Lung (tissue), 12 donors: ENCODE measurements around the gene LDB2. TPM values are rescaled to one million over a fixed set of nuclear protein-coding genes. Genes with fewer than 3 reads are reported as not detected.

Experiments used
- ATAC-seq: fragments of 200-7000 bp; cut with Tn5 transposase; one replicate; pipeline ENCODE4 v1.9.1; 2020; ENCODE audit warnings: moderate number of reproducible peaks; ENCODE audit not compliant: insufficient read depth, low FRiP score
- DNase-seq, 3 donors: peaks; one replicate each; pipeline ENCODE4 v3.0.0-alpha.2; 2013 to 2017
- H3K27ac ChIP-seq, 2 donors: one replicate each; pipeline ENCODE4 v1.5.1; 2013; ENCODE audit warnings: mild to moderate bottlenecking in 2 of 2, moderate library complexity in 2 of 2, control low read depth in 1 of 2, inconsistent platforms in 1 of 2, low read depth in 1 of 2, low read length in 1 of 2
- H3K27me3 ChIP-seq, 3 donors: one replicate each; pipeline ENCODE4 v1.5.1; 2013; ENCODE audit warnings: low read length in 2 of 3; ENCODE audit not compliant: control insufficient read depth in 3 of 3, insufficient read depth in 3 of 3
- H3K36me3 ChIP-seq, 4 donors: one replicate each; pipeline ENCODE4 v1.5.1; 2013; ENCODE audit warnings: low read length in 4 of 4, mild to moderate bottlenecking in 1 of 4, moderate library complexity in 1 of 4; ENCODE audit not compliant: control insufficient read depth in 4 of 4, insufficient read depth in 4 of 4
- H3K4me1 ChIP-seq, 5 donors: one replicate each; pipeline ENCODE4 v1.5.1; 2013; ENCODE audit warnings: low read length in 5 of 5, mild to moderate bottlenecking in 2 of 5, moderate library complexity in 1 of 5; ENCODE audit not compliant: control insufficient read depth in 5 of 5, insufficient read depth in 5 of 5
- H3K4me3 ChIP-seq: one replicate; pipeline ENCODE4 v1.5.1; 2013; ENCODE audit warnings: mild to moderate bottlenecking, control low read depth, moderate library complexity
- H3K9ac ChIP-seq, 2 donors: one replicate each; pipeline ENCODE4 v1.5.1; 2013; ENCODE audit warnings: low read length in 2 of 2, control low read depth in 1 of 2; ENCODE audit not compliant: insufficient read depth in 1 of 2
- H3K9me3 ChIP-seq, 4 donors: one replicate each; pipeline ENCODE4 v1.5.1; 2013; ENCODE audit warnings: low read length in 3 of 4, mild to moderate bottlenecking in 1 of 4, moderate library complexity in 1 of 4; ENCODE audit not compliant: control insufficient read depth in 4 of 4, insufficient read depth in 3 of 4
- CTCF ChIP-seq: IDR thresholded peaks from 2 replicates; pipeline ENCODE4 v1.5.1; 2012; ENCODE audit warnings: mild to moderate bottlenecking; ENCODE audit errors: control extremely low read depth, extremely low read depth
- WGBS, 2 donors: extraction: QIAGEN DNeasy Blood & Tissue Kit; methylation state at CpG; one replicate each; pipeline ENCODE4 v1.1.7; 2013; 5-methylcytosine and 5-hydroxymethylcytosine counted together
- polyA plus RNA-seq, 2 donors: library from polyadenylated mRNA; stranded (reverse); fragments of 200-250 nt; gene quantifications; one replicate each; pipeline ENCODE4 v1.2.1, GENCODE V29; 2013
- total RNA-seq, 2 donors: library from RNA; depleted of rRNA in 1 of 2; stranded (reverse); fragments of >200 nt in 1 of 2; gene quantifications; one replicate each; pipeline ENCODE4 v1.2.1, GENCODE V29; 2014 to 2021
- donor health status: control.
- donor health status: control.
- donor health status: Bipolar disorder and iron deficiency.
- donor health status: healthy.
- donor health status: DM: yes; HTN: yes; CAD: no.

LDB2 gene
- total and polyA plus RNA-seq, 4 donors = 18.1 to 147 (median 46.1) TPM

DNA sequence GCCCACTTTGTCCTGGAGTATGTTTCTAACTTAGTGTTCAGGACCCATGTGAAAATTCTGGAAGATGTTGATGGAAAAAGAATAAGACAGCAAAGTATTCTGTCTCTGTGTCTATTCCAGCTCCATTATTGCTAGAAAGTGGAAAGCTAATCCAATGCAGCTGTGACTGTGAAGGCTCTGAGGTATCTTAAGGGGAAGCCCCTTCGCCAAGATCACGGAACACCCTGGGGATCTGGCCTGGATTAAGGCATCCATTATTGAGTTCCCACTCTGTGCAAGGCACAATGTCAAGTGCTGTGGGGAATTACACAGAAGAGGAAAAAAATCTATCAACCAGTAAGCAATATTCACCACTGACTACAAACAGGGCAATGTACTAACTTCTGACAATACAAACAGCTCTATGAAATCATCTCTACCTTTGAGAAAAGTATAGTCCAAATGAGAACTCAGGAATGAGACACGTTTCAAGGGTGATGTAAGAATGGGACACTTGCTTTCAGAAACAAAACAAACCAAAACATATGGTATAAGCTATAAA, 222.1 kb downstream of the LDB2 start:
- no peak for DNase-seq
- no peak for TF ChIP-seq CTCF
- Histone ChIP-seq H3K27me3 (no peaks in the 10 kb centered on the region), H3K9me3 (no peaks in the 10 kb centered on the region), H3K4me3 (no peak overlapping the region), H3K27ac (no peak overlapping the region), H3K36me3 (no peaks in the 10 kb centered on the region), H3K9ac (no peak overlapping the region), H3K4me1 (peaks cover 3 to 19% (median 9%) of the 10 kb centered on the region in 5 donors)
- ATAC-seq = no peak
- WGBS, 2 donors = 77 to 92% methylated on average over 3 of the region's 3 CpGs

- no peak overlapping the region for H3K27ac ChIP-seq
- no peak for DNase-seq
- WGBS, 2 donors = 71 to 76% methylated on average over 7 of the region's 7 CpGs
- H3K9ac ChIP-seq = no peak overlapping the region
- no peak for ATAC-seq
- no peaks in the 10 kb centered on the region for H3K36me3 ChIP-seq
- no peaks in the 10 kb centered on the region for H3K9me3 ChIP-seq
- H3K27me3 ChIP-seq = no peaks in the 10 kb centered on the region
- peaks cover 3 to 19% (median 9%) of the 10 kb centered on the region in 5 donors for H3K4me1 ChIP-seq
- TF ChIP-seq CTCF = no peak
- H3K4me3 ChIP-seq = no peak overlapping the region
These were observed 224.4 kb downstream of the LDB2 start for GRCh38 chr4:16674082-16674481.

- H3K9me3 ChIP-seq = no peaks in the 10 kb centered on the region
- peaks cover 0 to 24% (median 13%) of the 10 kb centered on the region in 5 donors for H3K4me1 ChIP-seq
- DNase-seq (no peak), ATAC-seq (no peak)
- TF ChIP-seq CTCF = no peak
- H3K36me3 ChIP-seq = no peaks in the 10 kb centered on the region
- 47 to 61% methylated on average over 2 of the region's 2 CpGs for WGBS, 2 donors
- no peak overlapping the region for H3K9ac ChIP-seq
- peak overlapping the region in 1 of 2 donors; percentile 22 for H3K27ac ChIP-seq
- no peaks in the 10 kb centered on the region for H3K27me3 ChIP-seq
- no peak overlapping the region for H3K4me3 ChIP-seq
These were observed 226.0 kb downstream of the LDB2 start for GRCh38 chr4:16672421-16672820.

DNA sequence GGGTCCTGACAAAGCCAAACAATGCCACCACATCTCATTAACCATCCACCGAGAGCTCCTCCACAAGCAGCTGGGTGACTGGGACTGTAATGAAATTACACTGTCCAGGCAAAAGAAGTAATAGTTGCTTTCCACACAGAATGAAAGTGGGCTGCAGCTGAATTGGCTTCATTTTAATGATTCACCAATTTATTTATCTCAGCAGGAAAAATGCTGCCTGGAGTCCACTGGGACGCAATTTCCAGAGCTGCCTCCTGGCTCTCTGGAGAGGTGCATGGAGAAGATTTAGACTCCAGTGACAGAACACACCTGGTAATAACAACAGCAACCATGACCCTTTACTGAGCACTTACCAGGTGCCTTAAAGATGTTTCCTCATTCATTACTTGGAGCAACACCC, 226.7 kb downstream of the LDB2 start:
- Histone ChIP-seq H3K27me3 (no peaks in the 10 kb centered on the region), H3K4me3 (no peak overlapping the region), H3K27ac (no peak overlapping the region), H3K36me3 (no peaks in the 10 kb centered on the region), H3K9me3 (no peaks in the 10 kb centered on the region), H3K4me1 (peaks cover 0 to 26% (median 13%) of the 10 kb centered on the region in 5 donors), H3K9ac (no peak overlapping the region)
- TF ChIP-seq CTCF = no peak
- DNase-seq (no peak), ATAC-seq (no peak)
- WGBS, 2 donors = 60 to 73% methylated on average over 2 of the region's 2 CpGs
